CD4-positive, alpha-beta memory T cell (primary cell): Measurements from ENCODE around the gene KIF22. TPM values are rescaled to one million over a fixed set of nuclear protein-coding genes. Genes with fewer than 3 reads are reported as not detected.
"Not testable (repeated sequence)": the region's sequence is repeated elsewhere in the genome, so short reads cannot be mapped to it uniquely, and the experiment has no call there.

Source experiments
- CTCF ChIA-PET: fragments of 350-600 bp; sonication (Branson Sonifier 250); formaldehyde crosslinking; loops from one replicate; lab custom pipeline; 2021; ENCODE audit warnings: inconsistent platforms; ENCODE audit not compliant: partially characterized antibody; lab: Charles Lee
- POLR2A ChIA-PET: fragments of 350-600 bp; sonication (Branson Sonifier 250); formaldehyde crosslinking; loops from one replicate; lab custom pipeline; 2021; ENCODE audit not compliant: partially characterized antibody; lab: Charles Lee
- DNase-seq, 5 donors: peaks; one replicate each; pipeline versions ENCODE4 v3.0.0 to v3.0.0-alpha.2; 2020 to 2022; ENCODE audit warnings: mixed read lengths in 1 of 5
- H3K27ac ChIP-seq: one replicate; pipeline ENCODE4 v1.7.0; 2013; ENCODE audit warnings: low read depth, low read length
- H3K27me3 ChIP-seq: 2 replicates; pipeline ENCODE4 v1.7.0; 2013; ENCODE audit warnings: mild to moderate bottlenecking, low read length, moderate library complexity; ENCODE audit not compliant: insufficient read depth
- H3K36me3 ChIP-seq: 2 replicates; pipeline ENCODE4 v1.7.0; 2013; ENCODE audit warnings: mild to moderate bottlenecking, low read length, moderate library complexity; ENCODE audit not compliant: insufficient read depth
- H3K4me1 ChIP-seq: 2 replicates; pipeline ENCODE4 v1.7.0; 2013; ENCODE audit warnings: mild to moderate bottlenecking, low read length, moderate library complexity; ENCODE audit not compliant: insufficient read depth
- H3K4me3 ChIP-seq, 2 donors: one replicate each; pipeline ENCODE4 v1.7.0; 2013; ENCODE audit warnings: low read length in 2 of 2, mild to moderate bottlenecking in 1 of 2
- H3K9me3 ChIP-seq, 2 donors: one replicate each; pipeline ENCODE4 v1.7.0; 2013; ENCODE audit warnings: low read length in 2 of 2, control low read depth in 1 of 2; ENCODE audit not compliant: control insufficient read depth in 1 of 2
- H3K27ac Mint-ChIP-seq, 7 donors: one replicate each; pipeline ENCODE4 v1.8.0; 2020 to 2021; ENCODE audit warnings: mixed read lengths in 7 of 7, mild to moderate bottlenecking in 6 of 7, inconsistent platforms in 3 of 7, moderate library complexity in 3 of 7
- H3K27me3 Mint-ChIP-seq, 2 donors: one replicate each; pipeline ENCODE4 v1.8.0; 2020 to 2021; ENCODE audit warnings: mixed read lengths in 2 of 2
- H3K36me3 Mint-ChIP-seq, 2 donors: one replicate each; pipeline ENCODE4 v1.8.0; 2020 to 2021; ENCODE audit warnings: mixed read lengths in 2 of 2, inconsistent platforms in 1 of 2, mild to moderate bottlenecking in 1 of 2
- H3K4me1 Mint-ChIP-seq, 4 donors: one replicate each; pipeline ENCODE4 v1.8.0; 2020 to 2021; ENCODE audit warnings: mixed read lengths in 4 of 4, mild to moderate bottlenecking in 1 of 4
- H3K4me3 Mint-ChIP-seq, 8 donors: one replicate each; pipeline ENCODE4 v1.8.0; 2020 to 2021; ENCODE audit warnings: mixed read lengths in 8 of 8, mild to moderate bottlenecking in 7 of 8, moderate library complexity in 6 of 8, inconsistent platforms in 3 of 8
- H3K9me3 Mint-ChIP-seq, 8 donors: one replicate each; pipeline ENCODE4 v1.8.0; 2020 to 2021; ENCODE audit warnings: mixed read lengths in 8 of 8, mild to moderate bottlenecking in 5 of 8, inconsistent platforms in 3 of 8, moderate library complexity in 1 of 8
- intact Hi-C: fragments of 100-400 bp; cut with micrococcal nuclease; formaldehyde crosslinking; loops from one replicate; pipeline ENCODE4 v1.15.1; 2023
- polyA plus RNA-seq, 2 donors: library from polyadenylated mRNA; unstranded; fragments of 300-500 nt; fragmentation: Illumina TruSeq; gene quantifications; one replicate each; pipeline ENCODE4 v1.2.3, GENCODE V29; 2021
- total RNA-seq, 2 experiments: library from RNA; stranded (reverse); gene quantifications; one replicate each; pipeline ENCODE4 v1.2.3, GENCODE V29; 2021

Gene KIF22
- total and polyA plus RNA-seq, 4 experiments from 2014 or later = 35.7 to 98.6 (median 71.8) TPM

DNA sequence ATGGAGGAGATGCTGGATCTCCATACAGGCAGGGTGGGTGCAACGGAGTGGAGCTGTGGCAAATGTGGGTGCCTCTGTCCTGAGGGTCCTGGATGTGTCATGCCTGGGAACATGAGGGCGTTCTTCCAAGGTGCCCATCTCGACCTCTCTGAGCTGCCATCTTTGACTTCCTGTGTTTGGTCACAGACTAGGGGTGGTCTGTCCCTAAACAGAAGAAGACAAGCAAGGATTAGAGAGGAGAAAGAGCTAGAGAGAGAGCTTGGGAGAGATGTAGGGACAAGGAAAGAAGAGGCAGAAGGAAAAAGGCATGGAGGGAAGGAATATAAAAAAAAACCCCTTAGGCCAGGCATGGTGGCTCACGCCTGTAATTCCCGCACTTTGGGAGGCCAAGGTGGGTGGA lies 15.8 kb upstream of the KIF22 start:
- no peaks in the 10 kb centered on the region for H3K36me3 ChIP-seq
- Mint-ChIP-seq H3K9me3 (no peaks in the 10 kb centered on the region), H3K4me1 (peaks cover 0 to 6% (median 2%) of the 10 kb centered on the region in 4 donors), H3K36me3 (no peaks in the 10 kb centered on the region), H3K4me3 (no peak overlapping the region), H3K27ac (peak overlapping the region in 1 of 7 donors; percentile 30), H3K27me3 (no peaks in the 10 kb centered on the region)
- no peak overlapping the region for H3K27ac ChIP-seq
- no peak overlapping the region for H3K4me3 ChIP-seq
- H3K4me1 ChIP-seq = no peaks in the 10 kb centered on the region
- DNase-seq = no peak
- ChIA-PET POLR2A (interaction anchor here (1.2 to 2.8 kb wide), 2 partner anchors 29 to 36 kb away, joined by 3 to 8 read pairs; partner anchors contain the start of gene C16orf54), CTCF (interaction anchor here (0.9 to 2.1 kb wide), 4 partner anchors 10 to 75 kb away, joined by 3 to 7 read pairs (median 4); no protein-coding TSS in a partner anchor)
- no peaks in the 10 kb centered on the region for H3K9me3 ChIP-seq
- intact Hi-C loops = no loop called here
- no peaks in the 10 kb centered on the region for H3K27me3 ChIP-seq

DNA sequence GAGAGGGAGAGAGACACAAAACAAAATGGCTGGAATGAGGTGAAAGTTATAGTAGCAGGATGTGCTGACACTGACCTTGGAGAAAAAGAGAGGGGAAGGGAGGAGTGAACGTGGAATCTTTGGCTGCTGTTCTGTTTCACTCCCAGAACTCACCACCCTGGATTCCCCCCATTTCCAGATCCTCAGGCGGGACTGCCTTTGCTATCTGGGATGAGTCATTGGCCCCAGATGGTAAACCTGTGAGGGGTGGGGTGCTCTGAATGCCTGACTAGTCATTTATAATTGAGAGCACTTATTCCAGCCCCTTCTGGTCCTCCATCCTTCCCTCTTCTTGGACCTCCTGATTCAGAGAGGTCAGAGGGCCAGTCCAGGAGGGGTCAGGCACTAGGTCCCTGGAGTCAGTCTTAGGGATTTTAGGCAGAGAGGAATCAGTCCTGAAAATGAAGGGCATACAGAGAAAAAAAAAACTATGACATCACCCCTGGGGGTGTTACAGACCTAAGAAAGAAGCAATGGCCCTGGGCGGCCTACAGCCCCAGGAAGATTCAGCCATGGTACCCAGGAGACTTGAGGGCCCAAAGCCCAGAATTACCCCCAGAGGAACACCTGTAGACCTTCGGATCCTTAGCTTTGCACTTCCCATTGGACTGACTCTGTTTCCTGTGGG lies 14.7 kb upstream of the KIF22 start:
- Mint-ChIP-seq H3K4me1 (peaks cover 0 to 6% (median 3%) of the 10 kb centered on the region in 4 donors), H3K27me3 (no peaks in the 10 kb centered on the region), H3K36me3 (no peaks in the 10 kb centered on the region), H3K27ac (peak overlapping the region in 1 of 7 donors; percentile 62), H3K9me3 (no peaks in the 10 kb centered on the region), H3K4me3 (no peak overlapping the region)
- no peaks in the 10 kb centered on the region for H3K27me3 ChIP-seq
- no peaks in the 10 kb centered on the region for H3K4me1 ChIP-seq
- no peak overlapping the region for H3K4me3 ChIP-seq
- H3K36me3 ChIP-seq = no peaks in the 10 kb centered on the region
- intact Hi-C loops = no loop called here
- H3K27ac ChIP-seq = no peak overlapping the region
- ChIA-PET POLR2A (interaction anchor here (1.2 kb wide), 2 partner anchors 21 to 37 kb away, joined by 3 read pairs; no protein-coding TSS in a partner anchor), CTCF (interaction anchor here (1.1 kb wide), 1 partner anchor 74 kb away, joined by 3 read pairs; no protein-coding TSS in a partner anchor)
- H3K9me3 ChIP-seq = no peaks in the 10 kb centered on the region
- DNase-seq = no peak

DNA sequence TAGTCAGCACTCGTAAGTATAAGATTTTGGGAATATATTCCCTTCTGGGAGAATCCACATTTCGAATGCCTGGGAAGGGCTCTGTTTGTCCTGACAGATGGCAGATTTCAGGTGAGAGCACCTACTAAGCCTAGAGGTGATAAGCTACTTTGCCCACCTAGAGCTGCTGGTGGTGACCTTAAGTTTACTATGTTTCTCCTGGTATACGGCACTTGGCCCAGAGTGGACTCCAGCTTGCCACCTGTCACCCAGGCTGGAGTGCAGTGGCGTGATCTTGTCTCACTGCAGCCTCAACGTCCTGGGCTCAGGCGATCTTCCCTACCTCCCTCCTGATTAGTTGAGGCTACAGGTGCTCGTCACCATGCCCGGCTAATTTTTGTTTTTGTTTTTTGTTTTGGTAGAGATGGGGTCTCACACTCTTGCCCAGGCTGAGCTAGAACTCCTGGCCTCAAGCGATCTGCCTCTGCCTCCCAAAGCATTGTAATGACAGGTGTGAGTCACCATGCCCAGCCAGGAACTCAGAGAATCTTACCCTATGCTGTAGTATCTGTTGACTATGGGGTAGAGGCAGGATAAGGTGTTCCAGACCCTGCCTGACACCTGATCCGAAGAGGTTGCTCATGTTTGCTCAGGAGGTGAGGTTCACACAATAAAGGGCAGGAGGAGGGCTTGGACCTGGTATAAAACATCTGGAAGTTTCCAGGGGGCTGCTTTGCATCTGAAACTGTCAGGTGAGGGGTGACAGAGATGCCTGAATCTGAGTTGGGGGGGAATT lies 12.8 kb upstream of the KIF22 start, which contains the start of gene ZG16:
Gene ZG16 (plus strand): TSS at position 681 of the 775 bp plus-strand sequence. CDS start 1,011 bp downstream, outside the sequence.
- no peak within 1 kb of the TSS for H3K4me3 Mint-ChIP-seq
- H3K4me3 ChIP-seq = no peak within 1 kb of the TSS
- no peaks in the 10 kb centered on the region for H3K36me3 ChIP-seq
- no peaks in the 10 kb centered on the region for H3K9me3 ChIP-seq
- no peaks in the 10 kb centered on the region for H3K9me3 Mint-ChIP-seq
- H3K4me1 Mint-ChIP-seq = peaks cover 0 to 6% (median 4%) of the 10 kb centered on the region in 4 donors
- H3K27ac ChIP-seq = no peak within 1 kb of the TSS
- no peak for DNase-seq
- peak within 1 kb of the TSS in 2 of 7 donors; percentile 11 to 30 for H3K27ac Mint-ChIP-seq
- intact Hi-C loops = no loop called here
- POLR2A ChIA-PET = no interaction called here
- CTCF ChIA-PET = interaction anchor here (0.9 to 1.4 kb wide), 2 partner anchors 8 to 19 kb away, joined by 3 to 4 read pairs; no protein-coding TSS in a partner anchor
- no peaks in the 10 kb centered on the region for H3K4me1 ChIP-seq
- H3K27me3 Mint-ChIP-seq = no peaks in the 10 kb centered on the region
- no peaks in the 10 kb centered on the region for H3K27me3 ChIP-seq
- no peaks in the 10 kb centered on the region for H3K36me3 Mint-ChIP-seq

GRCh38 chr16:29779474-29779873 lies 11.1 kb upstream of the KIF22 start:
- Mint-ChIP-seq H3K27me3 (no peaks in the 10 kb centered on the region), H3K4me1 (peaks cover 7 to 15% (median 10%) of the 10 kb centered on the region in 4 donors), H3K27ac (peak overlapping the region in 1 of 7 donors; percentile 29), H3K9me3 (peaks cover 0 to 7% (median 0%) of the 10 kb centered on the region in 8 donors), H3K36me3 (no peaks in the 10 kb centered on the region), H3K4me3 (no peak overlapping the region)
- Histone ChIP-seq H3K27me3 (no peaks in the 10 kb centered on the region), H3K27ac (no peak overlapping the region), H3K4me1 (peaks cover 7% of the 10 kb centered on the region), H3K4me3 (no peak overlapping the region), H3K36me3 (no peaks in the 10 kb centered on the region), H3K9me3 (no peaks in the 10 kb centered on the region)
- DNase-seq = no peak
- CTCF ChIA-PET = interaction anchor here (1.2 to 1.5 kb wide), 2 partner anchors 11 kb away, joined by 4 to 5 read pairs; partner anchors contain the start of gene KIF22
- POLR2A ChIA-PET = no interaction called here
- intact Hi-C loops = no loop called here

GRCh38 chr16:29783094-29783953 lies 7.2 kb upstream of the KIF22 start:
- H3K27ac ChIP-seq, DNase-seq, H3K9me3 Mint-ChIP-seq, H3K4me3 ChIP-seq, H3K36me3 ChIP-seq, H3K27me3 Mint-ChIP-seq, H3K9me3 ChIP-seq, H3K36me3 Mint-ChIP-seq, intact Hi-C loops, H3K27me3 ChIP-seq: not testable (repeated sequence)
- peaks cover 18% of the 10 kb centered on the region for H3K4me1 ChIP-seq
- ChIA-PET CTCF (interaction anchor here (0.7 to 4.8 kb wide), 8 partner anchors 25 to 83 kb away, joined by 3 to 57 read pairs (median 10); no protein-coding TSS in a partner anchor), POLR2A (interaction anchor here (0.6 to 4.6 kb wide), 5 partner anchors 11 to 81 kb away, joined by 4 to 93 read pairs (median 31); partner anchors contain the start of gene C16orf54)
- Mint-ChIP-seq H3K4me3 (peak overlapping the region in 1 of 8 donors; percentile 28), H3K4me1 (peaks cover 11 to 28% (median 21%) of the 10 kb centered on the region in 4 donors), H3K27ac (peak overlapping the region in 4 of 7 donors; percentile 33 to 92 (median 80))

DNA sequence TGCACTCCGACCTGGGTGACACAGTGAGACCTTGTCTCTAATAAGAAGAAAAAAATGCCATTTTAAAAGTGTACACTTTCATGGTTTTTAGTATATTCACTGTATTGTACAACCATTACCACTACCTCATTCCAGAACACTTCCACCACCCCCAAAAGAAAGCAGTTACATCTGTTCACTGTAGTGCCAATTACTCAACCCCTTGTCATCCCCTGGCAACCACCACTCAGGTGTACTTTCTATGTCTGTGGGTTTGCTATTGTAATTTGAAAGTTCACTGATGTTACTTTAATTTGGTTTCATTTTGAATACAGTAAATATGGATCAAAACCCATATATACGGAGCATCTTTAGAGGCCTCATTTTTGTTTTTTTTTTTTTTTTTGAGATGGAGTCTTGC lies 6.4 kb upstream of the KIF22 start:
- ChIA-PET POLR2A (interaction anchor here (0.6 to 4.6 kb wide), 16 partner anchors 10 to 133 kb away, joined by 3 to 93 read pairs (median 8); partner anchors contain the start of genes C16orf54, MAZ and PAGR1), CTCF (interaction anchor here (0.6 to 4.8 kb wide), 21 partner anchors 9 to 273 kb away, joined by 3 to 57 read pairs (median 7); partner anchors contain the start of genes C16orf54 and PAGR1)
- DNase-seq = peak; percentile 17 to 54 (median 36)
- H3K9me3 Mint-ChIP-seq = peaks cover 0 to 7% (median 0%) of the 10 kb centered on the region in 8 donors
- H3K36me3 ChIP-seq = no peaks in the 10 kb centered on the region
- H3K4me3 Mint-ChIP-seq = peak overlapping the region in 5 of 8 donors; percentile 4 to 86 (median 63)
- H3K27ac Mint-ChIP-seq = peak overlapping the region; percentile 33 to 92 (median 88)
- no peaks in the 10 kb centered on the region for H3K27me3 ChIP-seq
- H3K27ac ChIP-seq = no peak overlapping the region
- H3K4me1 ChIP-seq = peaks cover 18% of the 10 kb centered on the region
- no peaks in the 10 kb centered on the region for H3K36me3 Mint-ChIP-seq
- H3K27me3 Mint-ChIP-seq = no peaks in the 10 kb centered on the region
- intact Hi-C loops = no loop called here
- H3K9me3 ChIP-seq = no peaks in the 10 kb centered on the region
- peaks cover 9 to 27% (median 22%) of the 10 kb centered on the region in 4 donors for H3K4me1 Mint-ChIP-seq
- H3K4me3 ChIP-seq = no peak overlapping the region
